Measurements from ENCODE around the gene RANBP3.
"Not testable (repeated sequence)": the region's sequence is repeated elsewhere in the genome, so short reads cannot be mapped to it uniquely, and the experiment has no call there.

DNA sequence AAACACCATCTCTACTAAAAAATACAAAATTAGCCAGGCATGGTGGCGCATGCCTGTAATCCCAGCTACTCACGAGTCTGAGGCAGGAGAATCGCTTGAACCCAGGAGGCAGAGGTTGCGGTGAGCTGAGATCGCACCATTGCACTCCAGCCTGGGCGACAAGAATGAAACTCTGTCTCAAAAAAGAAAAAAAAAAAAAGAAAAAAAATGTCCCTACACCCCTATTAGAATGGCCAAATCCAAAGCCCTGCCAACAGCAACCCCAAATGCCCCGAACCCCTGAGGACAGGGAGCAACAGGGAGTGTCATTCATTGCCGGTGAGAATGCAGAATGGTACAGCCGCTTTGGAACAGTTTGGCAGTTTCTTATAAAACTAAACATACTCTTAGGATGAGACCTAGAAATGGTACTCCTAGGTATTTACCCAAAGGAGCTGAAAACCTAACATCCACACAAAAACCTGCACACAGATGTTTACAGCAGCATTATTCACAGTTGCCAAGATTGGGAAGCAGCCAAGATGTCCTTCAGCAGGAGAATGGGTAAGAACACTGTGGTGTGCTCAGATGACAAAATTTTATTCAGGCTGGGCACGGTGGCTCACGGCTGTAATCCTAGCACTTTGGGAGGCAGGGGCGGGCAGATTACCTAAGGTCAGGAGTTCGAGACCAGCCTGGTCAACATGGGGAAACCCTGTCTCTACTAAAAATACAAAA is 94.6 kb downstream of the RANBP3 start:
- not testable (repeated sequence) for TF ChIP-seq POLR2A (IDR thresholded peaks at IDR 0.05; ENCODE audit: control extremely low read depth in 1 of 2, low read depth in 2 of 2, low read length in 2 of 2); EP300 (IDR thresholded peaks at IDR 0.05; ENCODE audit: borderline replicate concordance in 1 of 2, low read depth in 2 of 2, low read length in 2 of 2); CHD2 (IDR thresholded peaks at IDR 0.05; ENCODE audit: low read length)
- TF ChIP-seq, protein P1, sequence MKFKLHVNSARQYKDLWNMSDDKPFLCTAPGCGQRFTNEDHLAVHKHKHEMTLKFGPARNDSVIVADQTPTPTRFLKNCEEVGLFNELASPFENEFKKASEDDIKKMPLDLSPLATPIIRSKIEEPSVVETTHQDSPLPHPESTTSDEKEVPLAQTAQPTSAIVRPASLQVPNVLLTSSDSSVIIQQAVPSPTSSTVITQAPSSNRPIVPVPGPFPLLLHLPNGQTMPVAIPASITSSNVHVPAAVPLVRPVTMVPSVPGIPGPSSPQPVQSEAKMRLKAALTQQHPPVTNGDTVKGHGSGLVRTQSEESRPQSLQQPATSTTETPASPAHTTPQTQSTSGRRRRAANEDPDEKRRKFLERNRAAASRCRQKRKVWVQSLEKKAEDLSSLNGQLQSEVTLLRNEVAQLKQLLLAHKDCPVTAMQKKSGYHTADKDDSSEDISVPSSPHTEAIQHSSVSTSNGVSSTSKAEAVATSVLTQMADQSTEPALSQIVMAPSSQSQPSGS (IDR thresholded peaks at IDR 0.05; ENCODE audit: low read length), result not testable (repeated sequence)

Data from H1 (cell line).